Muscle of leg (tissue), 11 donors: ENCODE data around the gene TLX2. TPM values are rescaled to one million over a fixed set of nuclear protein-coding genes. Genes with fewer than 3 reads are reported as not detected.
"Not testable (repeated sequence)": the region's sequence is repeated elsewhere in the genome, so short reads cannot be mapped to it uniquely, and the experiment has no call there.

Experiments
- DNase-seq: peaks from one replicate; pipeline ENCODE4 v3.0.0; 2013
- H3K27ac ChIP-seq: one replicate; pipeline ENCODE4 v1.5.1; 2013; ENCODE audit warnings: mild to moderate bottlenecking, low read length, control low read depth
- H3K27me3 ChIP-seq: one replicate; pipeline ENCODE4 v1.6.1; 2013; ENCODE audit warnings: low read length; ENCODE audit not compliant: control insufficient read depth, insufficient read depth
- H3K36me3 ChIP-seq: one replicate; pipeline ENCODE4 v1.6.1; 2013; ENCODE audit warnings: low read length; ENCODE audit not compliant: control insufficient read depth, insufficient read depth
- H3K4me1 ChIP-seq: one replicate; pipeline ENCODE4 v1.6.1; 2013; ENCODE audit warnings: low read length; ENCODE audit not compliant: control insufficient read depth, insufficient read depth
- H3K4me3 ChIP-seq: one replicate; pipeline ENCODE4 v1.5.1; 2013; ENCODE audit warnings: low read length, control low read depth
- H3K9me3 ChIP-seq: replicated peaks from 2 replicates; pipeline ENCODE4 v1.6.1; 2013; ENCODE audit warnings: low read depth, low read length; ENCODE audit not compliant: control insufficient read depth
- WGBS: methylation state at CpG from one replicate; pipeline ENCODE4 v1.1.5; 2013; ENCODE audit warnings: missing lambda C conversion rate; ENCODE audit not compliant: insufficient coverage; 5-methylcytosine and 5-hydroxymethylcytosine counted together
- polyA plus RNA-seq, 8 donors: library from polyadenylated mRNA; unstranded; fragments of 120-200 nt; gene quantifications; one replicate each; pipeline versions ENCODE4 v1.2.1 to v1.2.3, GENCODE V29; 2013; ENCODE audit warnings: inconsistent platforms in 1 of 8, low replicate concordance in 1 of 8; ENCODE audit not compliant: insufficient read length in 8 of 8, insufficient read depth in 1 of 8
- total RNA-seq: library from RNA; stranded (reverse); fragments of 120-200 nt; gene quantifications from one replicate; pipeline ENCODE4 v1.2.4, GENCODE V29; 2013

The TLX2 gene
- total and polyA plus RNA-seq, 9 donors: 0.14 TPM; not detected in 8

DNA sequence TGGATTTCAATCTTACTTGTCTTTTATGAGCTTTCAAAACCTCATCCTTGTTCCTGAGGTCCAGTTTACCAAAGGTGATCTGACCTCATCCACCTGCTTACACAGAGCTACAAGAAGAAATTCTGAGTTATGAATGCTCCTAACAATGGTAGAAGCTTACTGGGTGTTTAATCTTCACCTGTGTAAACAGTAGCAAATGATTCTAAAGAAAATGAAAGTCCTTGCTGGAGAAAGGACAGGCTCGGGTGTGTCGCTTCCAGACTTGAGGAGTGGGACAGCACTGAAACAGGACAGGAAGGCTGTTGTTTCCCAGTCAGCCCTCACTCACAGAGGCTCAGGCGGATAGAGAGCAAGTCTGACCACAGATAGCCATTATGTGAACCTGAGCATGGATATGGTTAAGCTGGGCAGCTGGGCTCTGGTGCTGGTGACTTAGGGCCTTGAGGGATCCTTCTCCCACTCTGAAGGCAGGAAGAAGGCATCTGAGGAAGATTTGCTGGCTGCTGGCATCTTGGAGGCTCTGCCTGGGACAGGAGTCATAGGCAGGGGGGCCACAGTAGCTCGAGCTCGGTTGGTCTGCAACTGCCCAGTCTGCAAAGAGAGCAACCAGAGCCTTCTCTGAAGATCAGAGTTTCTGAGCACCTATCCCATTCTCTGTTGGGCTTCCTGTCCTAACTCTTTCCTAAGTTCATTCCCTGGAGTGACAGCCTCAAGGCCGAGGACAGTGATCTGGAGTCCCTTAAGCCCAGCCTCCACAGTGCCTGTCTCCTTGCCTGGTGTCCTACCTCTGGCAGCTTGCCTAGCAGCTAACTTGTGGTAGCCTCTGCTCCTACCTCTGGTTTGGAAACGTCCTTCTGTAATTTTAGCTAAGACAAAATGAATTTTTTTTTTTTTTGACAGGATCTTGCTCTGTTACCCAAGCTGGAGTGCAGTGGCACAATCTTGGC is 44.3 kb downstream of the TLX2 start:
- 73% methylated on average over 6 of the region's 7 CpGs for WGBS
- H3K27ac ChIP-seq: no peak overlapping the region
- H3K4me3 ChIP-seq: no peak overlapping the region
- H3K9me3 ChIP-seq: no peaks in the 10 kb centered on the region
- H3K4me1 ChIP-seq: peaks cover 11% of the 10 kb centered on the region
- H3K27me3 ChIP-seq: peaks cover 20% of the 10 kb centered on the region
- DNase-seq: no peak
- peaks cover 4% of the 10 kb centered on the region for H3K36me3 ChIP-seq

- DNase-seq: no peak
- no peaks in the 10 kb centered on the region for H3K9me3 ChIP-seq
- peaks cover 4% of the 10 kb centered on the region for H3K36me3 ChIP-seq
- H3K4me3 ChIP-seq: no peak overlapping the region
- peaks cover 25% of the 10 kb centered on the region for H3K27me3 ChIP-seq
- WGBS: 19% methylated on average over 4 of the region's 5 CpGs
- no peak overlapping the region for H3K27ac ChIP-seq
- peaks cover 8% of the 10 kb centered on the region for H3K4me1 ChIP-seq
These were observed 45.7 kb downstream of the TLX2 start for GRCh38 chr2:74559912-74560311.

DNA sequence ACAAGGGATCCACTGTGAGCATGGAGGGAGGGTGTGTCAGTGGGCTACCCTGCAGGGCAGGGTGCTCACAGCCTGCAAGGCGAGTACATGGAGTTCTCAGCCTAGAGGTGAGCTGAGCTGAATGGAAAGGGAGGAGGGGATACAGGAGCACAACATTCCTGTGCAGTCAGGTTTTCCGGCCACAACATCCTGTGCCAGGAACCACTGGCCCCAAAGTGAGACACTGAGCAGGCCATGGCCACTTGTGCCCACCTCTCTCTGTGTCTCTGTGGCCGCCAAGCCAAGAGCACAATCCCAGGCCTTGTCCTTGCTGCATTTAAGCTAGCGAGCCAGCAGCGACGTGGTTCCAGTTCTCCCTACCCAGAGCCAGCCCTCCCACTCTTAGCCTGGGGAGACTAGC is 46.3 kb downstream of the TLX2 start:
- WGBS: 53% methylated on average over 2 of the region's 6 CpGs
- H3K27ac ChIP-seq: no peak overlapping the region
- DNase-seq: no peak
- H3K9me3 ChIP-seq: no peaks in the 10 kb centered on the region
- H3K4me3 ChIP-seq: no peak overlapping the region
- peaks cover 27% of the 10 kb centered on the region for H3K27me3 ChIP-seq
- peaks cover 2% of the 10 kb centered on the region for H3K4me1 ChIP-seq
- H3K36me3 ChIP-seq: peaks cover 4% of the 10 kb centered on the region

DNA sequence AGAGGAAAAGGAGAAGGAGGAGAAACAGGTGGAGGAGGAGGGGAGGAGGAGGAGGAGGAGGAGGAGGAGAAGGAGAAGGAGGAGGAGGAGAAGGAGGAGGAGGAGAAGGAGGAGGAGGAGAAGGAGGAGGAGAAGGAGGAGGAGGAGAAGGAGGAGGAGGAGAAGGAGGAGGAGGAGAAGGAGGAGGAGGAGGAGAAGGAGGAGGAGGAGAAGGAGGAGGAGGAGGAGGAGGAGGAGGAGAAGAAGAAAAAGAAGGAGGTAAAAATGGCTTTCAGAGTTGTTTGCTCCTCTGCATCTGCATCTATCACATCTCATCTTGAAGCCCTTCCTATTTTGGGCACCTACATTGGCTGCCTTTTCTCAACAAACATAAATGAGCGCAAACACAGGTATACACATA is 46.8 kb downstream of the TLX2 start:
- not testable (repeated sequence) for H3K4me1 ChIP-seq, H3K9me3 ChIP-seq, H3K4me3 ChIP-seq, H3K27ac ChIP-seq, H3K36me3 ChIP-seq, DNase-seq
- peaks cover 27% of the 10 kb centered on the region for H3K27me3 ChIP-seq
- WGBS: 100% methylated on average over 1 of the region's 1 CpG

GRCh38 chr2:74562126-74562775 is 48.0 kb downstream of the TLX2 start:
- peaks cover 27% of the 10 kb centered on the region for H3K27me3 ChIP-seq
- no peak for DNase-seq
- 93% methylated on average over 3 of the region's 7 CpGs for WGBS
- H3K27ac ChIP-seq: no peak overlapping the region
- no peaks in the 10 kb centered on the region for H3K4me1 ChIP-seq
- no peak overlapping the region for H3K4me3 ChIP-seq
- H3K36me3 ChIP-seq: no peaks in the 10 kb centered on the region
- no peaks in the 10 kb centered on the region for H3K9me3 ChIP-seq

GRCh38 chr2:74564222-74564621 is 50.0 kb downstream of the TLX2 start:
- 68% methylated on average over 3 of the region's 5 CpGs for WGBS
- Histone ChIP-seq H3K27ac (no peak overlapping the region), H3K9me3 (no peaks in the 10 kb centered on the region)

DNA sequence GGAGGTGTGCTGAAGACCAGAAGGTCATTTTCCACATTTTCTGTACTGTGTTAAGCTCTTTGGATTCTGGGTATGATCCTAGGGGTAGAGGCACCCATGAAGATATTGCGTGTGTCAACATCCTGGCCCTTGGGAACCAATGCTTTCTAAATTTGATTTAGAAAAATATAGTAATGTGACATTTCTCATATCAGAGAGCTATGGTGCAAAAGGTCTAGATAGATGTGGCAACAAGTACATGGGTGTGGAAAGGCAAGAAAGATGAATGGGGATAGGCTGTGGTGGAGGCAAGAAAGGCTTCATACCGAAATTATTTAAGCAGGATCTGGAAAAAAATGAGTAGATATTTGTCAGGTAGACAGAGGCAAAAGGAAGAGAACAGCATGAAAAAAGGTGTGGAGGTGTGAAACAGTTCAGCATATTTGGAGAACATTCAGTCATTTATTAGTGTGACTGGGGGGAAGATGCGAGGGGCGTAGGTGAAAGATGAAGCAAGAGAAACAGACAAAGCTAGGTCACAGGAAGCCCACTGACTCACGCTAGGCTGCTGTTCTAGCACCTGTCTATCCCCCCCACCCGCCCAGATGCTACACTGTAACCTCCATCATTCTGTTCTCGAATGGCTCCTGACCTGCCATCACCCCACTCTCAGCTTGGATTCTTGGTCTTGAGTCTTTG is 52.0 kb downstream of the TLX2 start:
- Histone ChIP-seq H3K36me3 (no peaks in the 10 kb centered on the region), H3K4me3 (no peak overlapping the region), H3K27ac (no peak overlapping the region), H3K9me3 (no peaks in the 10 kb centered on the region), H3K27me3 (peaks cover 22% of the 10 kb centered on the region), H3K4me1 (no peaks in the 10 kb centered on the region)
- DNase-seq: no peak
- WGBS: 63% methylated on average over 2 of the region's 7 CpGs

More at GRCh38 chr2:74564222-74564621, 50.0 kb downstream of the TLX2 start:
- H3K4me1 ChIP-seq: no peaks in the 10 kb centered on the region
- no peaks in the 10 kb centered on the region for H3K36me3 ChIP-seq
- DNase-seq: no peak
- no peak overlapping the region for H3K4me3 ChIP-seq
- peaks cover 32% of the 10 kb centered on the region for H3K27me3 ChIP-seq

- peak; percentile 57 for DNase-seq
- Histone ChIP-seq H3K27ac (no peak overlapping the region), H3K4me3 (no peak overlapping the region), H3K4me1 (no peaks in the 10 kb centered on the region), H3K27me3 (peaks cover 19% of the 10 kb centered on the region), H3K36me3 (no peaks in the 10 kb centered on the region), H3K9me3 (no peaks in the 10 kb centered on the region)
These were observed 52.5 kb downstream of the TLX2 start for GRCh38 chr2:74566754-74567085.
